Ishikawa (cell line): ENCODE results near the gene FGFR3.

Experiments
- CEBPB ChIP-seq: IDR thresholded peaks from 2 replicates; pipeline ENCODE4 v1.6.1; 2012
- CREB1 ChIP-seq: IDR thresholded peaks from 2 replicates; pipeline ENCODE4 v1.6.1; 2012; ENCODE audit warnings: low read depth
- EGR1 ChIP-seq: IDR thresholded peaks from 2 replicates; pipeline ENCODE4 v1.6.1; 2012
- EP300 ChIP-seq: IDR thresholded peaks from 2 replicates; pipeline ENCODE4 v1.6.1; 2012; ENCODE audit warnings: borderline replicate concordance
- MAX ChIP-seq: IDR thresholded peaks from 2 replicates; pipeline ENCODE4 v1.6.1; 2012
- RAD21 ChIP-seq: IDR thresholded peaks from 2 replicates; pipeline ENCODE4 v1.6.1; 2012; ENCODE audit warnings: low read depth
- REST ChIP-seq: IDR thresholded peaks from 2 replicates; pipeline ENCODE4 v1.6.1; 2012; ENCODE audit warnings: low read depth, mild to moderate bottlenecking
- TAF1 ChIP-seq: IDR thresholded peaks from 2 replicates; pipeline ENCODE4 v1.6.1; 2012; ENCODE audit warnings: low read depth, mild to moderate bottlenecking
- TCF12 ChIP-seq: IDR thresholded peaks from 2 replicates; pipeline ENCODE4 v1.6.1; 2012; ENCODE audit warnings: low read depth
- TEAD4 ChIP-seq: IDR thresholded peaks from 2 replicates; pipeline ENCODE4 v1.6.1; 2012
- USF1 ChIP-seq: IDR thresholded peaks from 2 replicates; pipeline ENCODE4 v1.6.1; 2012
- YY1 ChIP-seq: IDR thresholded peaks from 2 replicates; pipeline ENCODE4 v1.6.1; 2012; ENCODE audit warnings: low read depth

- TF ChIP-seq EP300 = no peak
- no peak for TF ChIP-seq MAX
- TF ChIP-seq CEBPB = no peak
- no peak for TF ChIP-seq CREB1
- TF ChIP-seq EGR1 = no peak
- no peak for TF ChIP-seq TAF1
- TF ChIP-seq YY1 = no peak
- TF ChIP-seq TCF12 = no peak
- TF ChIP-seq USF1 = no peak
- TF ChIP-seq REST = no peak
- no peak for TF ChIP-seq RAD21
- TF ChIP-seq TEAD4 = no peak
Observed at GRCh38 chr4:1751155-1751918, 41.8 kb upstream of the FGFR3 start.
